Calu3 (cell line): ENCODE data around the gene PLOD2. TPM values are rescaled to one million over a fixed set of nuclear protein-coding genes. Genes with fewer than 3 reads are reported as not detected.

Experiments
- BruUV-seq: library from RNA; stranded (reverse); fragments of 400-500 nt; replicated peaks from 2 replicates; lab custom pipeline; 2021; lab: Mats Ljungman, UMichigan
- CTCF ChIA-PET: fragments of 300-600 bp; sonication (Branson Sonifier 250); formaldehyde crosslinking; loops from one replicate; lab custom pipeline; 2022; ENCODE audit warnings: antibody characterized with exemption; lab: Charles Lee
- DNase-seq: peaks from one replicate; pipeline ENCODE4 v3.0.0; 2022
- H3K27ac Mint-ChIP-seq: one replicate; pipeline ENCODE4 v1.8.0; 2022; ENCODE audit warnings: mixed read lengths; ENCODE audit not compliant: unreplicated experiment
- H3K27me3 Mint-ChIP-seq: one replicate; pipeline ENCODE4 v1.8.0; 2022; ENCODE audit warnings: mixed read lengths; ENCODE audit not compliant: unreplicated experiment
- H3K36me3 Mint-ChIP-seq: one replicate; pipeline ENCODE4 v1.8.0; 2022; ENCODE audit warnings: mild to moderate bottlenecking, moderate library complexity, mixed read lengths; ENCODE audit not compliant: insufficient read depth, unreplicated experiment
- H3K4me1 Mint-ChIP-seq: one replicate; pipeline ENCODE4 v1.8.0; 2022; ENCODE audit warnings: mild to moderate bottlenecking, low read depth, mixed read lengths; ENCODE audit not compliant: unreplicated experiment
- H3K4me3 Mint-ChIP-seq: one replicate; pipeline ENCODE4 v1.8.0; 2022; ENCODE audit warnings: mild to moderate bottlenecking, low read depth, moderate library complexity, mixed read lengths; ENCODE audit not compliant: unreplicated experiment
- H3K9me3 Mint-ChIP-seq: one replicate; pipeline ENCODE4 v1.8.0; 2022; ENCODE audit warnings: low read depth, mixed read lengths; ENCODE audit not compliant: unreplicated experiment
- CTCF ChIP-seq: fragments of 200-600 bp; IDR thresholded peaks from one replicate; pipeline ENCODE4 v1.8.0; 2022; ENCODE audit warnings: antibody characterized with exemption; ENCODE audit not compliant: unreplicated experiment
- intact Hi-C: fragments of 100-400 bp; cut with micrococcal nuclease; formaldehyde crosslinking; loops from one replicate; pipeline ENCODE4 v1.10.0; 2022; ENCODE audit not compliant: unreplicated experiment
- total RNA-seq: library from RNA; stranded (reverse); gene quantifications from 2 replicates; pipeline ENCODE4 v1.2.3, GENCODE V29; 2022

The PLOD2 gene
- total RNA-seq, 1 experiment from 2014 or later: 123 TPM

- BruUV-seq: no TSS peak
- intact Hi-C loops: no loop called here
- Mint-ChIP-seq H3K27me3 (no peaks in the 10 kb centered on the region), H3K9me3 (peaks cover 6% of the 10 kb centered on the region), H3K27ac (peak overlapping the region; percentile 53), H3K4me1 (peaks cover 11% of the 10 kb centered on the region), H3K4me3 (no peak overlapping the region), H3K36me3 (peaks cover 14% of the 10 kb centered on the region)
- DNase-seq: no peak
- CTCF ChIA-PET: interaction anchor here (1.0 to 1.1 kb wide), 2 partner anchors 34 to 62 kb away, joined by 3 to 4 read pairs; no protein-coding TSS in a partner anchor
- TF ChIP-seq CTCF: no peak
Observed at GRCh38 chr3:146125951-146126350, 35.0 kb downstream of the PLOD2 start.

GRCh38 chr3:146124126-146124801, 36.7 kb downstream of the PLOD2 start:
- intact Hi-C loops: no loop called here
- no peak for TF ChIP-seq CTCF
- CTCF ChIA-PET: no interaction called here

GRCh38 chr3:146117406-146118285, 43.3 kb downstream of the PLOD2 start:
- H3K27me3 Mint-ChIP-seq: no peaks in the 10 kb centered on the region
- CTCF ChIA-PET: no interaction called here

More at GRCh38 chr3:146124126-146124801, 36.7 kb downstream of the PLOD2 start:
- H3K36me3 Mint-ChIP-seq: peaks cover 24% of the 10 kb centered on the region
- no TSS peak for BruUV-seq
- no peak overlapping the region for H3K4me3 Mint-ChIP-seq
- H3K4me1 Mint-ChIP-seq: peaks cover 11% of the 10 kb centered on the region
- DNase-seq: no peak
- no peaks in the 10 kb centered on the region for H3K27me3 Mint-ChIP-seq
- H3K9me3 Mint-ChIP-seq: peaks cover 6% of the 10 kb centered on the region
- H3K27ac Mint-ChIP-seq: peak overlapping the region; percentile 70

More at GRCh38 chr3:146117406-146118285, 43.3 kb downstream of the PLOD2 start:
- Mint-ChIP-seq H3K27ac (no peak overlapping the region), H3K9me3 (peaks cover 3% of the 10 kb centered on the region), H3K36me3 (peaks cover 20% of the 10 kb centered on the region), H3K4me1 (peaks cover 10% of the 10 kb centered on the region), H3K4me3 (no peak overlapping the region)
- intact Hi-C loops: no loop called here
- no peak for TF ChIP-seq CTCF
- no TSS peak for BruUV-seq
- no peak for DNase-seq
